GM21717 (cell line): ENCODE results near the gene MTCL1.

Source experiments
- ATAC-seq: cut with Tn5 transposase; IDR thresholded peaks from one replicate; pipeline ENCODE4 v1.9.1; 2021; ENCODE audit warnings: mild to moderate bottlenecking, moderate library complexity; ENCODE audit not compliant: unreplicated experiment

MTCL1 gene

DNA sequence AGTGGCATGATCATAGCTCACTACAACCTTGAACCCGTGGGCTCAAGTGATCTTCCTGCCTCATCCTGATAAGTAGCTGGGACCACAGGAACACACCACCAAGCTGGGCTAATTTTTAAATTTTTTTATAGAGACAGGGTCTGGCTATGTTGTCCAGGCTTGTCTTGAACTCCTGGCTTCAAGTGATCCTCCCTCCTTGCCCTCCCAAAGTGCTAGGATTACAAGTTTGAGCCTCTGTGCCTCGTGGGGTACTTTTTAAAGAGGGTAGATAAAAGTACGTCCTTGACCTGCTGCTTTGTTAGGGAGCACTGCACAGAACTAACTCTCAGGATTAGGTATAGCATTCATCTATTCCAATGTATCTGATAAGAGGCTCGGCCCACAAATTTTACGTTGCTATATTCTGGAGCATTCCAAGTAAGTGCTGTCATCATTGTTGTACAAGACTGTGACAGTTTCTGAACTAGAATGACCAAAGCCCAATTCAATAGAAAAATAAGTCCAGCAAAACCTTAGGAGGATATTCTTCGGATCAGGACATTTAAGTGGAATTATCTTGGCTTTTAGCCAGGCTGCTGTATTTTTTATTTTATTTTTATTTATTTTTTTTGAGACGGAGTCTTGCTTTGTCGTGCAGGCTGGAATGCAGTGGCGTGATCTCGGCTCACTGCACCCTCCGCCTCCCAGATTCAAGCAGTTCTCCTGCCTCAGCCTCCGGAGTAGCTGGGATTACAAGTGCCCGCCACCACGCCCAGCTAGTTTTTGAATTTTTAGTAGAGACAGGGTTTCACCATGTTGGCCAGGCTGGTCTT, 4.1 kb downstream of the MTCL1 start:
- ATAC-seq: no peak

DNA sequence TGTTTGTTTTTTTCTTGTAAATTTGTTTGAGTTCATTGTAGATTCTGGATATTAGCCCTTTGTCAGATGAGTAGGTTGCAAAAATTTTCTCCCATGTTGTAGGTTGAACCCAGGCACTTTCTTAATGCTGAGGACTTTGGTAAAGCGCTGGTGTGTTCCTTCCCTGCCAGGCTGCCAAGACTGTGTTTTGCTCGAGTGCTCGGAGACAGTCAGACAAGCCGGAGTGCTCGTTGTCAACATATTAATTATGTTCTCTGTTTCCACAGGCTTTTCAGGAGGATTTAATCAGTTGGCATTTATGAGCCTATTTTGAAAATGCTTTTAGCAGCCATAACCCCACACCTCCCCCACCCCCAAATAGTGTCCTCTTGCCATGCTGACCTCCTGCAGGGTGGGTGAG, 6.4 kb downstream of the MTCL1 start:
- ATAC-seq: no peak

DNA sequence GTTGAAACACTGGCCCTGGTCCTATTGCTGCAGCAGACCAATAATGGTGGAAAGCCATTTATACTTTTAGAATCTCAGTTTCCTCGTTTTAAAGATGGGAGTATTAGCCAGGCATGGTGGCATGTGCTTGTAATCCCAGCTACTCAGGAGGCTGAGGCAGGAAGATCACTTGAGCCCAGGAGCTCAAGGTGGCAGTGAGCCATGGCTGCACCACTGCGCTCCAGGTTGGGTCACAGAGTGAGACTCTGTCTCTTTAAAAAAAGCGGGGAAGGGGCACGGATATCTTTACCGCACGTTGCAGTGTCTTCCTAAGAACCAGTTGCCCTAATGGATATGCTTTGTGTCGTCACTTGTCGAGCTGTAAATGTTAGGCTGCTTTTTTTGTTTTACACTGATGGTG, 8.3 kb downstream of the MTCL1 start:
- no peak for ATAC-seq

DNA sequence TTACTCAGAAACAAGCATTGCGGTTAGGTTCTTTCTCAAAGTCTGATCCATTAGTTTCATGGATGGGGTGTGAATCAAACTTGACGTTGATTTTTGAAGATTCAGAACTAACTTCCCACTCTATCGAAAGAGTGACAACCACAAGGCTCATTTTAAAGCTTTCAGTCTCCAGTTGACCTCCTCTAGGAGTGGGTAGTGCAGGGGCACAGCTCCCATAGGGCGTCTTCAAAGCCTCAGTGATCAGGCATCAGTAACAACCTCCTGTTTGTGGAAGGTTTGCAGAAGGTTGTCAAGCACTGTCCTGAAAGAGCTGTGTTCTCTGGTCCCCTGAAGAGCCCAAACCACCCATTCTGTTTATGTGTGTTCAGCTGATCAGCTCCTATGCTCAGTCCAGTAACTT, 10.2 kb downstream of the MTCL1 start:
- no peak for ATAC-seq

DNA sequence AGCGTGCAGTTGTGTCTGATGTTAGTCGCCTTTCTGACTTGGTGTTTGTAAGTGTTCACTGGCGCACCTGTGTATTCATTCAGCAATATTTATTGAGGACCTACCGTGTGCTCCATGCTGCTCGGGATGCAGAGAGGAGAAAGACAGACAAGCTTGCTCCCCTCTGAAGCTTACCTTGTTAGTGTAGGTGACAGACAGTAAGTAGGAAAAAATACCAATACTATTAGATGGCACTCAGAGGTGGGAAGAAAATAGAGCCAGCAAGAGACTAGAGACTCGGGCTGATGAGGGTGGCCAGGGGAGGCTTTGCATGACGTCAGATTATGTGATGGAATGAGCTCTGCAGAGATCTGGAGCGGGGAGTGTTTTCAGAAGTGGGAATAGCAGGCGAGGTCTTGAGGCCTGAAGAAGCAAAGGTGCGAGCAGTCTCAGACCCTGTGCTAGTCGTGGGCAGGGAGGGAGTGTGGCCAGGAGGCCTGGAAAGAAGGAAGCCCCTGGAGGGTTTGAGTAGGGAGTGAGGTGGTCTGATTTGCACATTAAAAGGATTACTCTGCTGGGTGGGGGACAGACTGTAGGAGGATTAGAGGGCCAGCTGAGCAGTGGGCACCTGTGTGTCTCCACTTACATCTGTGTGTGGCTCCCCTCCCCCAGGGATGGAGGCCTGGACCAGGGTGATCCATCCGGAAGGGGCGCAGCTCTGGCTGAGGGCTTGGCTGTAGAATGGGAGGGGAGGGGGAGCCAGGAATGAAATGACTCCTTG, 11.8 kb downstream of the MTCL1 start:
- ATAC-seq: no peak

DNA sequence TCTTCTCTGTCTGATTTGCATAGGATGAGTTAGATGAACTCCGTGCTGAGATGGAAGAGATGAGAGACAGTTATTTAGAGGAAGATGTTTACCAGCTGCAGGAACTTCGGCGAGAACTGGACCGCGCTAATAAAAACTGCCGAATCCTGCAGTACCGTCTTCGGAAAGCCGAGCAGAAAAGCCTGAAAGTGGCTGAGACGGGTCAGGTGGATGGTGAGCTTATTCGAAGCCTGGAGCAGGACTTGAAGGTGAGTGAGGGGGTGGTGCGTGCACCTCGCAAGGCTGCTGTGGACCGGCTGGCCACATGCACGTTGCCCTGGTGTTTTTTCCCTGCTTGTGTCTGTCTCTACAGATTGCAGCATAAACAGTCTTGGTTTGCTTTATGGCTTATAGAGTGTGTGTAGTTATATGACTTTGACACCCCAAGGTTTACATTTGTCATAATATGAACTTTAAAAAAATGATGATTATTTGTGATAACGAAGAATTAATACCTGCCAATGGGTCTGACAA, 13.1 kb downstream of the MTCL1 start:
- ATAC-seq: no peak

DNA sequence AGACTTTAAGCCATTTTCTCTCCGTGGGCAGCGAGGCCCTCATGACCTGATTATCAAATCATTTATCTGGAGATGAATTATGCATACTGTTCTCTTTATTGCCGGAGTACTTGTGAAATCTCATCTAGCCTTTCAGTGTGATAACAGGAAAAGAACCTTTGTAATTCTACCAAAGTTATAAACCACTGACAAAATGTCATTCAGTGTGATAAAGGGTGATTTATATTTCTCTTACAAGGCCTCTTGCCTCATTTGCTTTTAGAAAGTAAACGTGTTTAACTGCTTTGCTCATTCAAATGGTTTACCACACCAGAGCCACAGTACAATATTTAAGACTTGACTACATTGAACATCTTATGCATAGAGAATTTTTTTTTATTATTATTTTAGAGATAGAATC, 13.8 kb downstream of the MTCL1 start:
- ATAC-seq: no peak

DNA sequence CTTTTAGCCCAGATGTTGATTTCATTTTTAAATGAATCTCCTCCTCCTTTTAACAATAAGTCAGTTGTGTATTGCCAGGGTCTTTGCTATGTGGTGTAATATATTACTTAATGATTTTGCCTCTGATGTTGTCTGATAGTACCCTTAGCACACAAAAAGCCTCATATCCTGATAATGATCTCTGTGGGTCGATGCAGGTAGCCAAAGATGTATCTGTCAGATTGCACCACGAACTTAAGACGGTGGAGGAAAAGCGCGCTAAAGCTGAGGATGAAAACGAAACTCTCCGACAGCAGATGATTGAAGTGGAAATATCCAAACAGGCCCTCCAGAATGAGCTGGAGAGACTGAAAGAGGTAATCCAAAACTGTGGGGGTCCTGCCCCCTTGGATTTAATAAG, 14.8 kb downstream of the MTCL1 start:
- ATAC-seq: no peak

DNA sequence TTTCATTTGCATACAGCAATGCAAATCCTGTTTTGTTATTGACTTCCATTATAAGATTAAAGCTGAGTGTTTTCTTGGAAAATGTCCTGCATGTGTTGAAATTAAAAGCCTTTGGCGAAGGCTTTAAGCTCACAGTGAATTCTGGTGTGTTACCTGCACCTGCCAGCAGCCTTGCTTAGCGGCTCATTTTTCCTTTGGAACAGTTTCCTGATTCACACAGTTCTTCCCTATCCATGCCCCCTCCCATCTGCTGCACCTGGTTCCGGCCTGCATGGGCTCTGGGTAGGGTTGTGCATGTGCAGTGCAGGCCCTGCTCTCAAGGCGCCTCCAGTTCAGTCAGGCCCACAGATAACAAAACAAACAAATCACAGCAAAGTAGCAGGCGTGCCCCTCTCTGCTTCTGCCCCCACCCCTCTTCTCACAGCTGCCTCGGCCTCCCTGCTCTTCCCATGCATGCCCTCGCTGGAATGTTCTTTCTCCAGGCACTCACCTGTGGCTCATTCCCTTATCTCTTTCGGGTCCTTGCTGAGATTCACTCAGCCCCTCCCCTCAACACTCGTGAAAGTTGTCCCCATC, 15.8 kb downstream of the MTCL1 start:
- ATAC-seq: no peak

DNA sequence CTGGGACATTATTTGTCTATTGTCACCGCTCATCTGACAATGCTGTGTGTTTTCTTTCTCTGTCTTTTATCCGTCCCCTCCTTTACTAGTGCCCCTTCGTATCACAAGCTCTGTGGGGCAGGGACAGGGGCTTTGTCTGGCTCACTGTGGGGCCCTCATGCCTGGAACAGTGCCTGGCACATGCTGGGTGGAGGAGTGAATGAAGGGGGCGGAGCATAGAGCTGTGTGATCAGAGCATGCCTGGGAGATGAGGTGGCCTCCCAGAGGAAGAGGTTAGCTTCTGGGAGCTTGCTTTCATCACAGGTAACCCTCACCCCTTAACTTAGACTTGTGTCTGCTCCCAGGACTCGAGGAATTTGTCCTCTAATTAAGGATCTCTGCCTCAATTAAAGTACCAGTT, 16.4 kb downstream of the MTCL1 start:
- no peak for ATAC-seq

DNA sequence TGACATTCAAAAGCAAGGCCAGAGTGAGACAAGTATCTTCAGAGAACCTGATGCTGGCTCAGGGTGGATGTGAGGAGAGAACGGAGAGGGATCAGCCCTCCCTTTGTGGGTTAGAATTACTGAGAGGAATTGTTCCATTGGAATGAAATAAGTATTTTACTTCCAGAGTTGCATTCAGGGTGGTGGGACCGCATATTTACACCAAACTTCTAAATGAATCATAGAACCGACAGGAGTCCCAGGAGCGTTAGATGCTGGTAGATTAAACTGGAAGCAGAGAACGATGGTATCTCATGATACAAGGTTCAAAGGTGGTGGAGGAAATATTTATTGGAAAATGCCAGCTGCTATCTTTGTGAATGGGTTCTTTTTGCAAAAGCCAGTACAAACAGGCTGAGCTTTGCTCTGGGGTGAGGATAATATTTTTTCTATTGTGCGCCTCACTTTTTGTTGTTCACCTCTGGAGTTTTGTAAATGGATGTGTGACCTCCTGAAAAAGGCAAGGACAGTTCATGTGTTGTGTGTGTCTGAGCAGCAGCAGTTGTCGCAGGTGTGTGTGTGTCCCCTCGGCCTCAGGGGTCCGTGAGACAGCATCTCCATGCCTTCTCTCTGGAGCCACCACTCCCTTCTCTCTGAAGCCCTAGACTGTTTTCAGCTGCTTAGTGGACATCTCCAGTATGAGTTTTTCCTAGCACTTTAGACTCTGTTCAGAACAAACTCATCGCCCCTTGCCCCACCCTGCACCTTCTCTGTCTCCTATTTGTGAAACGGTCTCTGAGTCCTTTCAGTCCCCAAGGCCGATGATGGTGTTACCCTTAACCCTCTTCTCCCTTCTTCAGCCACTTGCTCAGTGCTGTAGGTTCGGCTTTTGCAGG, 17.8 kb downstream of the MTCL1 start:
- ATAC-seq: no peak

DNA sequence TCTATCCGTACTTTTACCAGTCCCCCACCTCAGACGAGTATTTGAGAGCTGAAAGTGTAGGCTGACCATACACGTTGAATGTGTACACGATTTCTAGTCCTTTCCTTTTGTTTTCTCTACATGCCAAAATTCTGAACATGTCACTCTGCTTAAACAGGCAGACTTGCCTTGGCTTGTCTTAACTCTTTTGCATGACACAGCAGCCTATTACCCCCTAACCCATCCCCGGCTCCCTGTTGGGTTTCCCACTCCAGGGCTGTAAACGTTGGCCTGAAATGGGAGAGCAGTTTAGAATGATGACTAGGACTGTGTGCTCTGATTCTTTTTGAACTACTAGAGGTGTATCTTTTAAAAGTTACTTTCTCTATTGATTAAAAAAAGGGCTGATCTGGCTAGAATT, 19.1 kb downstream of the MTCL1 start:
- ATAC-seq: no peak

DNA sequence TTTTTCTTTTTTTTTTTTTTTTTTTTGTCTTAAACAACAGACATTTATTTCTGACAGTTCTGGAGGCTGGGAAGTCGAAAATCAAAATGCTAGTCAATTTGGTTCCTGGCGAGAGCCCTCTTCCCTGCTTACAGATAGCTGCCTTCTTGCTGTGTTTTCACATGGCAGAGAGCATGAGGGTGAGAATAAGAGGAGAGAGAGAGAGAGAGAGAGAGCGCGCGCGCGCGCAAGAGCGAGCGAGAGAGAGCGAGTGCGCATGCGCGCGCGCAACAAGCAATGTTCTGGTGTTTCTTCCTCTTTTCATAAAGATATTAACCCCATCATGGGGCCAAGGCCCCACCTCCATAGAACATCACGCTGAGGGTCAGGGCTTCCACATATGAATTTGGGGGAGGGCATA, 20.9 kb downstream of the MTCL1 start:
- no peak for ATAC-seq

DNA sequence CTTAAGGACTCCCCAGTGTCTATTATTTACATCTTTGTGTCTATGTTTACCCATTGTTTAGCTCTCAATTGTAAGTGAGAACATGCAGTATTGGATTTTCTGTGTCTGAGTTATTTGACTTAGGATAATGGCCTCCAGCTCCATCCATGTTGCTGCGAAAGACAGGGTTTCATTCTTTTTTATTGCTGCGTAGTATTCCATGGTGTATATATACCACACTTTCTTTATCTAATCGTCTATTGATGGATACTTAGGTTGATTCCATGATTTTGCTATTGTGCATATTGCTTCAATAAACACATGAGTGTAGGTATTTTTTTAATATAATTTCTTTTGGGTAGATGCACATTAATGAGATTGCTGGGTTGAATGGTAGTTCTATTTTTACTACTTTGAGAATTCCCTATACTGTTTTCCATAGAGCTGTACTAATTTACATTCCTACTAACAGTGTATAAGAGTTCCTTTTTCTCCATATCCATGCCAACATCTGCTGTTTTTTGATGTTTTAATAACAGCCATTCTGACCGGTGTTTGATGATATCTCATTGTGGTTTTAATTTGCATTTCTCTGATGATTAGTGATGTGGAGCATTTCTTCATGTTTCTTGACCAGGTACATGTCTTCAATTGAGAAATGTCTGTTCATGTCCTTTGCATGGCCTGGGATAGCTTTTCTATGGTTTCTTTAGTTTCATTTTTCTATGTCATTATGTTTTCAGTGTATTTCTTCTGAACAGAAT, 21.8 kb downstream of the MTCL1 start:
- no peak for ATAC-seq

DNA sequence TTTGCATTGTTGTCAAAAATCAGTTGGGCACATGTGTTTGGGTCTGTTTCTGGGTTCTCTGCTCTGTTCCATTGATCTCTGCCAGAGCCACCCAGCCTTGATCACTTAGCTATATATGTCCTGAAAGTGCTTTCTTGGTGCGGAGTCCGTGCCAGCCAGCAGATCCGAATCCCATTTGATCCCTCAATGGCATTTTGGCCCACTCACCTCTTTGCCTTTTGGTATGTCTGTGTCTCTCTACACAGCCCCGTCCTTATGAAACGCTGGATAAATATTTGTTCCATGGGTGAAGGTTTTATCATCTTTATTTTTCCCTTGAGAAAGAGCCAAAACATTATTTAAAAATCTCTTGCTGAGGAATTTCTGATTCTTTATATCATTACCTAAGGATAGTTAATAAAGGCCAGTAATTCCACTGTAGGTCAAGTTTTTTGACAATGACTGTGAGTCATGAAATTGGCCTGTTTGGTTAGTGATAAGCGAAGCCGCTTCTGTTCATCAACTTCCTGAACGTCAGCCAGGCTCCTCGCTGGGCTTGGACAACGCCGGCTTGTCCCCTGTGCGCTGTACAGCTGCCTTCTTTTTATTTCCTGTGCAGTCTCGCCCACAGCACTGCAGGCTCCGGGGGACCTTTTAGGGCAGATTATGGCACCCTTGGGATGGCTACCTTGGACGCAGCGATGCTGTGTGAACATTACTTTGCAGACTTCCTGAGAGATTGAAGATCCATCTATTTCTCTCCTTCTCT, 24.9 kb downstream of the MTCL1 start:
- ATAC-seq: no peak

DNA sequence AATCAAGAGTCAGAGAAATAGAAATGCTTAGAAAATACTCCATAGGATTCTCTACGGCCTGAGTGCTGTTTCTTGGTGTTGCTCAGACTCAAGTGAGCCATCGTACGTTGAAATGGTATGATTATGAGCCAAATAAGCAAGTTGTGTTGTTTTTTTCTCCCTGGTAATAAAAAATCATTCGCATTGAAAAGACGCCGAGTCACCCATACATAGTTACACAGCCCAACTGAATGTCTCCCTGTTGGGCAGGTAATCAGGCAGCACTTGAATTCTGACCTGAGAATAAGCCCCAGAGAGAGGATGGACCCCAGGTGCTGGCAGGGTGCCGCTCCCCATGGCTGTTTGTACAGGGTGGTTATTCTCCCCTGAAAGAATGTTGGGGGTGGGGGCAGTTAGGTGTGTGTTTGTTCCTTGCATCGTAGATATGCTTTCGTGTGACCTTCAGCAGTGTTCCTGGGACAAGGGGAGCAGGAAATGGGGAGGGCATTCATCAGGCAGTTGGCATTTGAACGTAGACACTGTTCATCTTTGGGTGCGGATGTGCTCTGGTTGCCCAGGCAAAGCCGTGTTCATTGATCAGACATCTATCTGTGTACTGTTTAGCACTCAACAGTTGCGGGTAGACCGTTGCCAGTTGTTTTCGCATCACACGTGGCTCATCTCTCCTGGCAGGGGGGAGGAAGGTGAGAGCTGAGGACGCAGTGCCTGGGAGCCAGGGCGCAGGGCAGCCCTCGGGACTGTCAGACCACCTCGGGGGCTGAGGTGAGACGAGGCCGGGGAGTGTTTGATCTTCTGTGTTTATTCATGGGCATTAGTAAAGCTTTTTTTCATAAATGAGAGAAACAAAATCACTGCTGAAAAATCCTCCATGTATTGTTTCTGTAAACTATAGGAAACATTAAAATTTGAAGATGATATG, 27.3 kb downstream of the MTCL1 start:
- ATAC-seq: no peak

DNA sequence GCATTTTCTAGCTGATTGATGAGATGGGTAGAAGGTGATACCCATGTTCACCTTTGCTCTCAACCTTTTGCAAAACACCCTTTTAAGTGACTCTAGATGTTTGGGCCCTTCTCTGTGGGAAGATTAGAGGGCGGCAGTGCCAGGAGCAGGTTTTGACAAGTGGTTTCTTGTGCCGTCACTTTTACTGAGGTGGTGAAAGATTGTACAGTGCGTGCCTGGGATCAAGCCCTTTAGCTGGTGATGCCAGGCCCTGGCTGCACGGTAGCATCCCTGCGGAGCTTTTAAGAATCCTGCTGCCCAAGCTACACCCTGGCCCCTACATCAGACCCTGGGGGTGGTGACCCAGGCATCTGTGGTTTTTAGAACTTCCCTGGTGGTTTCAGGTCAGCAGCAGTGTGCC, 29.1 kb downstream of the MTCL1 start:
- ATAC-seq: no peak

DNA sequence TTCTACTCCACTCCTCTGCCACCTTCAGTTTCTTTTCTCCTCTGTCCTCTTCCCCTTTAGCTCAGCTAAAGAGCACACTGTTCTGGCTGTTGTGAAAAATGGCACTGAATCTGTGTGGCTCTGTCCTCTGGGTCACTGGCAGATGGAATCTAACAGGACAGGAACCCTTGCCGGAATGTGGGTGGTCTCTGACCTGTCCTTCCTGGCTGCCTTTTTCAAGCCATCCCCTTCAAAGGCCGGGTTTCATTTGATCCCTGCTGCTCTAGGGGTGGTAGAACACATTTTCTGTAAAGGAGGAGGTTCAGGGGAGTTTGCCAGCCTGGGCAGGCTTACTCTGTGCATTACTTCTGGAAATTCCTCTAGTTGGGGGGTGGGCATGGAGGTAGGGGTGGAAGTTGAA, 29.9 kb downstream of the MTCL1 start:
- no peak for ATAC-seq

DNA sequence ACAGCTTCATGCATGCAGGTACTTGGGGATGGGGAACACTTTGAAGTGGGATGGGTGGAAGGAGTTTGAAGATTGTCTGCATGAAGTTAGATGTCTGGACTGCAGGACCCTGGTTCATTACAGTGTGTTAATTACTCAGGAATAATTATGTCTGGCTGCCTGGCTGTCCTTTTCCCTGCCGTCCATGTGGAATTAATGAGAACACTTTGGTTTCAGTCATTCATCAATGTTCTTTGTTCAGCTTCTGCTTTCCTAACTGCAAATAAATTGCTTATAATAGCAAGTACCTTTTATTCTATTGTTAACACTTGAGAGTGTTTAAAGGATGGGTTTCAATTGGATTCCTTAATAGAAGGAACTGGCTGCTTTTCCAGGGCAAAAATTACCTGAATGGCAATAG, 35.8 kb downstream of the MTCL1 start:
- ATAC-seq: no peak
